GM18507 (cell line): Measurements from ENCODE around the gene RGL3.
"Not testable (repeated sequence)": the region's sequence is repeated elsewhere in the genome, so short reads cannot be mapped to it uniquely, and the experiment has no call there.

Experiments
- DNase-seq: peaks from one replicate; pipeline ENCODE4 v3.0.0; 2011; ENCODE audit warnings: low read depth; ENCODE audit not compliant: insufficient read length; ENCODE audit errors: extremely low spot score
- FAIRE-seq: peaks from 2 replicates; lab custom pipeline; 2011; peaks lifted over from hg19 to GRCh38; lab: Jason Lieb, UNC

RGL3 gene

GRCh38 chr19:11451327-11451870, 32.3 kb upstream of the RGL3 start:
- no peak for FAIRE-seq
- DNase-seq: no peak

- DNase-seq (no peak), FAIRE-seq (no peak)
These were observed 31.6 kb upstream of the RGL3 start for GRCh38 chr19:11450570-11451326.

GRCh38 chr19:11448923-11449554, 29.9 kb upstream of the RGL3 start:
- DNase-seq (no peak), FAIRE-seq (no peak)

GRCh38 chr19:11448410-11448809, 29.3 kb upstream of the RGL3 start:
- FAIRE-seq (no peak), DNase-seq (no peak)

- no peak for DNase-seq
- no peak for FAIRE-seq
These were observed 28.5 kb upstream of the RGL3 start for GRCh38 chr19:11447347-11448262.

GRCh38 chr19:11446652-11447301, 27.7 kb upstream of the RGL3 start:
- DNase-seq (no peak), FAIRE-seq (no peak)

GRCh38 chr19:11446271-11446651, 27.1 kb upstream of the RGL3 start:
- DNase-seq: no peak
- no peak for FAIRE-seq

- no peak for FAIRE-seq
These were observed 26.0 kb upstream of the RGL3 start for GRCh38 chr19:11445141-11445540.

GRCh38 chr19:11444059-11444458, 24.9 kb upstream of the RGL3 start:
- DNase-seq (no peak), FAIRE-seq (no peak)

More at GRCh38 chr19:11445141-11445540, 26.0 kb upstream of the RGL3 start:
- DNase-seq: no peak

GRCh38 chr19:11437955-11438354, 18.8 kb upstream of the RGL3 start:
- DNase-seq: no peak

GRCh38 chr19:11435833-11436313, 16.8 kb upstream of the RGL3 start:
- DNase-seq (no peak), FAIRE-seq (no peak)

More at GRCh38 chr19:11437955-11438354, 18.8 kb upstream of the RGL3 start:
- FAIRE-seq: no peak

- DNase-seq (peak; percentile 95), FAIRE-seq (peak; percentile 100)
These were observed 16.1 kb upstream of the RGL3 start, which contains the start of the genes ODAD3 and PRKCSH for GRCh38 chr19:11435057-11435832. ODAD3 (minus strand) TSS chr19:11435121; CDS start chr19:11435016, 105 bp downstream. PRKCSH (plus strand) TSS chr19:11435635; CDS start chr19:11436118, 483 bp downstream.

- no peak for FAIRE-seq
- no peak for DNase-seq
These were observed 15.6 kb upstream of the RGL3 start for GRCh38 chr19:11434703-11435056.

- not testable (repeated sequence) for FAIRE-seq, DNase-seq
These were observed 14.4 kb upstream of the RGL3 start for GRCh38 chr19:11433526-11433925.

GRCh38 chr19:11426656-11427055, 7.5 kb upstream of the RGL3 start:
- FAIRE-seq (no peak), DNase-seq (no peak)

GRCh38 chr19:11425719-11426457, 6.8 kb upstream of the RGL3 start:
- no peak for DNase-seq

GRCh38 chr19:11423791-11424181, 4.7 kb upstream of the RGL3 start:
- FAIRE-seq (no peak), DNase-seq (no peak)

More at GRCh38 chr19:11425719-11426457, 6.8 kb upstream of the RGL3 start:
- FAIRE-seq: no peak
